GM23248 (cell line): Measurements from ENCODE around the gene ENOX1. TPM values are rescaled to one million over a fixed set of nuclear protein-coding genes. Genes with fewer than 3 reads are reported as not detected.

Experiments
- DNase-seq: peaks from one replicate; pipeline ENCODE4 v3.0.0-alpha.2; 2015
- H2AFZ ChIP-seq: fragments of 200-600 bp; sonication (generic); 2 replicates; pipeline ENCODE4 v1.6.1; 2016; ENCODE audit warnings: antibody characterized with exemption
- H3F3A ChIP-seq: fragments of 200-600 bp; sonication (generic); 2 replicates; pipeline ENCODE4 v1.6.1; 2016; ENCODE audit warnings: mild to moderate bottlenecking, antibody characterized with exemption, mixed run types; ENCODE audit not compliant: insufficient read depth
- H3K27ac ChIP-seq: fragments of 200-600 bp; sonication (generic); 2 replicates; pipeline ENCODE4 v1.5.1; 2016; ENCODE audit warnings: mild to moderate bottlenecking
- H3K27me3 ChIP-seq: fragments of 200-600 bp; sonication (generic); replicated peaks from 2 replicates; pipeline ENCODE4 v1.6.1; 2016; ENCODE audit warnings: mild to moderate bottlenecking; ENCODE audit not compliant: insufficient read depth
- H3K36me3 ChIP-seq: fragments of 200-600 bp; sonication (generic); 2 replicates; pipeline ENCODE4 v1.6.1; 2016; ENCODE audit warnings: low read depth, mild to moderate bottlenecking
- H3K4me1 ChIP-seq: fragments of 200-600 bp; sonication (generic); 2 replicates; pipeline ENCODE4 v1.6.1; 2016; ENCODE audit warnings: mild to moderate bottlenecking; ENCODE audit not compliant: insufficient read depth
- H3K4me2 ChIP-seq: fragments of 200-600 bp; sonication (generic); one replicate; pipeline ENCODE4 v1.6.1; 2016; ENCODE audit warnings: mild to moderate bottlenecking; ENCODE audit not compliant: unreplicated experiment
- H3K4me3 ChIP-seq: fragments of 200-600 bp; sonication (generic); 2 replicates; pipeline ENCODE4 v1.5.1; 2016; ENCODE audit warnings: mild to moderate bottlenecking
- H3K79me2 ChIP-seq: fragments of 200-600 bp; sonication (generic); 2 replicates; pipeline ENCODE4 v1.6.1; 2016; ENCODE audit warnings: mild to moderate bottlenecking; ENCODE audit not compliant: insufficient read depth
- H3K9ac ChIP-seq: fragments of 200-600 bp; sonication (generic); 2 replicates; pipeline ENCODE4 v1.6.1; 2016; ENCODE audit warnings: mild to moderate bottlenecking
- H3K9me2 ChIP-seq: fragments of 200-600 bp; sonication (generic); 2 replicates; pipeline ENCODE4 v1.6.1; 2016; ENCODE audit warnings: mixed run types, mild to moderate bottlenecking, moderate library complexity; ENCODE audit not compliant: insufficient read depth
- H3K9me3 ChIP-seq: fragments of 200-600 bp; sonication (generic); one replicate; pipeline ENCODE4 v1.6.1; 2017; ENCODE audit warnings: low read depth
- H4K20me1 ChIP-seq: fragments of 200-600 bp; sonication (generic); 2 replicates; pipeline ENCODE4 v1.6.0; 2016; ENCODE audit not compliant: insufficient read depth
- EZH2 ChIP-seq: fragments of 200-600 bp; sonication (generic); IDR thresholded peaks from 2 replicates; pipeline ENCODE4 v1.6.1; 2018; ENCODE audit warnings: antibody characterized with exemption, mild to moderate bottlenecking; ENCODE audit not compliant: insufficient read depth, poor library complexity, severe bottlenecking
- EZH2phosphoT487 ChIP-seq: fragments of 200-600 bp; sonication (generic); IDR thresholded peaks from 2 replicates; pipeline ENCODE4 v1.6.1; 2018; ENCODE audit warnings: antibody characterized with exemption, moderate library complexity, mild to moderate bottlenecking, low read depth; ENCODE audit not compliant: insufficient read depth
- WGBS, 2 experiments: methylation state at CpG; one replicate each; pipeline ENCODE4 v1.1.6; 2015 to 2017; ENCODE audit warnings: low lambda C conversion rate in 2 of 2, low coverage in 1 of 2; ENCODE audit errors: missing lambda C conversion rate in 2 of 2; 5-methylcytosine and 5-hydroxymethylcytosine counted together
- in situ Hi-C: fragments of 300-500 bp; cut with MboI; formaldehyde crosslinking; loops from 2 replicates; pipeline ENCODE4 v1.15.0; 2020
- polyA plus RNA-seq: library from polyadenylated mRNA; unstranded; fragments of >200 nt; fragmentation: Nextera tagmentation; extraction: Ambion mirVana; gene quantifications from 2 replicates; pipeline ENCODE4 v1.2.1, GENCODE V29; 2016
- total RNA-seq: library from RNA; depleted of rRNA; stranded (reverse); fragments of >200 nt; shearing (Covaris generic); gene quantifications from 2 replicates; pipeline ENCODE4 v1.2.3, GENCODE V29; 2014

Gene ENOX1
- total and polyA plus RNA-seq, 2 experiments from 2014 or later, result 1.8 to 3.2 TPM

DNA sequence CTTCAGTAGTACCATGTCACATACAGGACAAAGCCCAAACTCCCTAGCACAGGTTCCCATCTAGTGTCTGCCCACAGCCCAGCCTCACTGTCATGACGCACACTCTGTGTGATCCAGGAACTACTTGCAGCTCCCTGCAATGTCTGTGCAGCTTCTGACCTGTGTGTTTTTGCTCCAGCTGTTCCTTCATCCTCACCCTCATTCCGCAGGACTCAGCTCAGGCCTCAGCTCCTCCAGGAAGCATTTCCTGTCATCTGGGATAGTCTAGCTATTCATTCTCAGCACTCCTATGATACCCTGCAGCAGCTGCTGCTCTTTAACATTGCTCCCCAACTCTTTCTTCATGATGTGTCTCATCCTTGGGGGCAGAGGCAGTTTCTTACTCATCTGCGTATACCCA lies 56.1 kb downstream of the ENOX1 start:
- H3F3A ChIP-seq, result peaks cover 10% of the 10 kb centered on the region
- H3K4me3 ChIP-seq, result no peak overlapping the region
- no peaks in the 10 kb centered on the region for H4K20me1 ChIP-seq
- H3K79me2 ChIP-seq, result no peaks in the 10 kb centered on the region
- in situ Hi-C loops, result no loop called here
- no peaks in the 10 kb centered on the region for H3K27me3 ChIP-seq
- H3K9ac ChIP-seq, result no peak overlapping the region
- H3K27ac ChIP-seq, result no peak overlapping the region
- H3K36me3 ChIP-seq, result no peaks in the 10 kb centered on the region
- H3K4me1 ChIP-seq, result peaks cover 9% of the 10 kb centered on the region
- H2AFZ ChIP-seq, result no peak overlapping the region
- no peak for TF ChIP-seq EZH2phosphoT487
- TF ChIP-seq EZH2, result no peak
- H3K4me2 ChIP-seq, result peak overlapping the region; percentile 26
- WGBS, 2 experiments, result 46 to 60% methylated on average over 3 of the region's 3 CpGs
- no peaks in the 10 kb centered on the region for H3K9me2 ChIP-seq
- peak; percentile 66 for DNase-seq
- H3K9me3 ChIP-seq, result no peaks in the 10 kb centered on the region

GRCh38 chr13:43728421-43728820 lies 58.4 kb downstream of the ENOX1 start:
- Histone ChIP-seq H3K4me2 (no peak overlapping the region), H3K27ac (no peak overlapping the region), H3F3A (peaks cover 10% of the 10 kb centered on the region), H2AFZ (no peak overlapping the region), H3K79me2 (no peaks in the 10 kb centered on the region), H3K9ac (no peak overlapping the region), H4K20me1 (no peaks in the 10 kb centered on the region), H3K36me3 (no peaks in the 10 kb centered on the region), H3K27me3 (no peaks in the 10 kb centered on the region), H3K4me3 (no peak overlapping the region), H3K4me1 (peaks cover 9% of the 10 kb centered on the region), H3K9me2 (no peaks in the 10 kb centered on the region), H3K9me3 (no peaks in the 10 kb centered on the region)
- in situ Hi-C loops, result no loop called here
- no peak for DNase-seq
- no peak for TF ChIP-seq EZH2
- no peak for TF ChIP-seq EZH2phosphoT487
- 77 to 85% methylated on average over 1 of the region's 1 CpG for WGBS, 2 experiments

DNA sequence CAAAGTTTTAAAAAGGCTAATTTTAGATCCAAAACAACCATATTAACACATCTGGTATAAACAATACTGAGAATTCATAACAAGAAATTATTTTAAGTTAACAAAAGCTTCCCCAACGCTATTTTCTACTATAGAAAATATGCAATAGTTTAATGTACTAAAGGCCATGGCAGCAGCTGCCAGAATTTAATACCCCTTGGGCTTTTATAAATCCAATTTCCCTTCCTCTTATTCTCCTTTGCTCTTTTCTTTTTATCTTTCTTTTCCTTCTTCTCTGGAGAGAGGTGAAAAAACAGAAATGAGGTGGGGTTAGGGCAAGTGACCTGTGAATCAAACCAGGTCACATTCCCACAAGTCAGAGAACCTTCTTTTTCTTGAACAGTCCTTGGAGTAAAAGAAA lies 58.9 kb downstream of the ENOX1 start:
- no peak overlapping the region for H3K4me2 ChIP-seq
- peaks cover 10% of the 10 kb centered on the region for H3F3A ChIP-seq
- no peak overlapping the region for H3K27ac ChIP-seq
- no peaks in the 10 kb centered on the region for H3K27me3 ChIP-seq
- in situ Hi-C loops, result no loop called here
- peaks cover 9% of the 10 kb centered on the region for H3K4me1 ChIP-seq
- no peak overlapping the region for H2AFZ ChIP-seq
- TF ChIP-seq EZH2phosphoT487, result no peak
- TF ChIP-seq EZH2, result no peak
- DNase-seq, result no peak
- no peak overlapping the region for H3K9ac ChIP-seq
- no peaks in the 10 kb centered on the region for H3K9me3 ChIP-seq
- WGBS, 2 experiments, result 39 to 40% methylated on average over 1 of the region's 1 CpG
- H3K9me2 ChIP-seq, result no peaks in the 10 kb centered on the region
- H4K20me1 ChIP-seq, result no peaks in the 10 kb centered on the region
- no peaks in the 10 kb centered on the region for H3K36me3 ChIP-seq
- no peaks in the 10 kb centered on the region for H3K79me2 ChIP-seq
- H3K4me3 ChIP-seq, result no peak overlapping the region

DNA sequence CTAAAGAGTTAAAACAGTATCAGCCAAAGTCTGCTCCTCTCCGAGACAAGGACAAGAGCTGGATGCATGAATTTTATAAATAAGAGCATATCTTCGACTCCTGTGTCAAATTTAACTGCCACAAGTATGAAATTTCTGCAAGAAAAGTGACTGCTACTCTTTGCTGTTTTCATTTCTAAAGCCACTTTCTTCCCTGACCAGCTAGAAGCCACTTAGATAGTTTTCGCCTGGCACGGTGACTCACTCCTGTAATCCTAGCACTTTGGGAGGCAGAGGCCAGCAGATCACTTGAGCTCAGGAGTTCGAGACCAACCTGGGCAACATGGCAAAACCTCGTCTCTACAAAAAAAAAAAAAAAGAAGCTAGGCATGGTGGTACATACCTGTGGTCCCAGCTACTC lies 61.3 kb downstream of the ENOX1 start:
- H3K27ac ChIP-seq, result no peak overlapping the region
- H3K36me3 ChIP-seq, result no peaks in the 10 kb centered on the region
- no peak overlapping the region for H3K4me2 ChIP-seq
- no peaks in the 10 kb centered on the region for H4K20me1 ChIP-seq
- DNase-seq, result no peak
- no peaks in the 10 kb centered on the region for H3K27me3 ChIP-seq
- in situ Hi-C loops, result no loop called here
- no peak overlapping the region for H2AFZ ChIP-seq
- H3K79me2 ChIP-seq, result no peaks in the 10 kb centered on the region
- H3K4me1 ChIP-seq, result peaks cover 6% of the 10 kb centered on the region
- 0 out of 2 replicates have a peak, but pooled peaks cover 4% of the 10 kb centered on the region for H3F3A ChIP-seq
- H3K9ac ChIP-seq, result no peak overlapping the region
- no peak overlapping the region for H3K4me3 ChIP-seq
- 84 to 86% methylated on average over 5 to 6 of the region's 6 CpGs for WGBS, 2 experiments
- no peaks in the 10 kb centered on the region for H3K9me2 ChIP-seq
- TF ChIP-seq EZH2 (no peak), EZH2phosphoT487 (no peak)
- no peaks in the 10 kb centered on the region for H3K9me3 ChIP-seq
